Right lobe of liver (tissue), 6 donors: Measurements from ENCODE around the gene OR51E1. TPM values are rescaled to one million over a fixed set of nuclear protein-coding genes. Genes with fewer than 3 reads are reported as not detected.

Experiments
- ATAC-seq, 4 donors: fragments of 200-7000 bp; cut with Tn5 transposase; one replicate each; pipeline ENCODE4 v1.9.1; 2020; ENCODE audit warnings: mild to moderate bottlenecking in 4 of 4, moderate library complexity in 4 of 4
- DNase-seq, 3 donors: peaks; one replicate each; pipeline ENCODE4 v3.0.0-alpha.2; 2020
- H3K27ac ChIP-seq, 3 donors: fragments of 200-600 bp; one replicate each; pipeline ENCODE4 v1.8.0; 2022
- H3K27me3 ChIP-seq, 2 donors: fragments of 200-600 bp; one replicate each; pipeline ENCODE4 v1.8.0; 2022
- H3K36me3 ChIP-seq, 4 donors: fragments of 200-600 bp; sonication (generic) in 1 of 4; one replicate each; pipeline versions ENCODE4 v1.5.1 to v1.8.0; 2017 to 2022; ENCODE audit warnings: control low read depth in 1 of 4
- H3K4me1 ChIP-seq, 4 donors: fragments of 200-600 bp; sonication (generic) in 1 of 4; one replicate each; pipeline versions ENCODE4 v1.5.1 to v1.8.0; 2017 to 2022; ENCODE audit warnings: control low read depth in 1 of 4
- H3K4me3 ChIP-seq, 3 donors: fragments of 200-600 bp; one replicate each; pipeline ENCODE4 v1.8.0; 2022
- H3K9me3 ChIP-seq, 4 donors: fragments of 200-600 bp; sonication (generic) in 1 of 4; one replicate each; pipeline versions ENCODE4 v1.5.1 to v1.8.0; 2017 to 2022; ENCODE audit warnings: control low read depth in 1 of 4
- POLR2A ChIP-seq: fragments of 450-650 bp; IDR thresholded peaks from one replicate; pipeline ENCODE4 v1.6.1; 2017; ENCODE audit warnings: antibody characterized with exemption, mild to moderate bottlenecking
- WGBS: methylation state at CpG from one replicate; pipeline ENCODE4 v1.1.6; 2018; ENCODE audit warnings: low coverage, low lambda C conversion rate; ENCODE audit not compliant: insufficient coverage; ENCODE audit errors: missing lambda C conversion rate; 5-methylcytosine and 5-hydroxymethylcytosine counted together
- intact Hi-C, 2 donors: fragments of 100-400 bp; cut with DNase I; formaldehyde crosslinking; loops; one replicate each; pipeline versions ENCODE4 v1.11.2 to v1.14.1; 2022
- total RNA-seq, 6 experiments: library from RNA; depleted of rRNA in 2 of 6; stranded (reverse); fragments of >200 nt in 2 of 6; fragmentation: NEBNext Ultra II Directional in 3 of 6; extraction: Animal tissue kit (Norgen Biotek cat#: 25700) in 3 of 6; gene quantifications; one replicate each; pipeline versions ENCODE4 v1.1.0 to v1.2.4, GENCODE V29; 2016 to 2023
- TF ChIP-seq, protein P1 (sequence below), 4 donors: fragments of 200-600 bp in 3 of 4; fragments of 450-650 bp in 1 of 4; IDR thresholded peaks; one replicate each; pipeline versions ENCODE4 v1.5.1 to v1.8.0; 2016 to 2022; ENCODE audit warnings: antibody characterized with exemption in 4 of 4, mild to moderate bottlenecking in 2 of 4
- donor health status: DM: no; HTN: yes; CAD: no.
- donor health status: DM: no; HTN: no; CAD: no.
- donor health status: DM: no; HTN: no; CAD: no.
- donor health status: DM: no; HTN: yes; CAD: no.
- donor health status: DM: no; HTN: yes; CAD: no.

The OR51E1 gene
- total RNA-seq, 6 experiments from 2014 or later, result not detected

DNA sequence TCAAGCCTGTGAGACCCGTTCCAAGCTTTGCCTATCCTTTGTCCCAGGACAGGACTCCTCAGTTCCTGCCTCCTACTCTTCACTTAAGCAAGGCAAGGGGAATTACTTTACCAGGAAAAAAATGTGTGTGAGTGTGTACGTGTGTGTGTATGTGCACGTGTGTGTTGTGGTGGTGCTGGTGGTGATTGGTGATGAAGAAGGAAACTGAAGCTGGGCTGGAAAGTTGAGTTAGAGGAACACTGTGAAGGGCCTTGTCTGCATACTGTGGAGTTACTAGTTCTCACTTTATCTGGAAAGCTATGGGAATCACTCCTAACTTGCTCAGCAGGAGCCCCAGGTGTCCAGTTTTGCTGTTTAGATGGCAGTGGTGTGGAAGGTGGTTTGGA, 6.1 kb upstream of the OR51E1 start:
- no peak overlapping the region for H3K27ac ChIP-seq
- ATAC-seq, result no peak
- no peak for TF ChIP-seq POLR2A
- TF ChIP-seq, protein P1, sequence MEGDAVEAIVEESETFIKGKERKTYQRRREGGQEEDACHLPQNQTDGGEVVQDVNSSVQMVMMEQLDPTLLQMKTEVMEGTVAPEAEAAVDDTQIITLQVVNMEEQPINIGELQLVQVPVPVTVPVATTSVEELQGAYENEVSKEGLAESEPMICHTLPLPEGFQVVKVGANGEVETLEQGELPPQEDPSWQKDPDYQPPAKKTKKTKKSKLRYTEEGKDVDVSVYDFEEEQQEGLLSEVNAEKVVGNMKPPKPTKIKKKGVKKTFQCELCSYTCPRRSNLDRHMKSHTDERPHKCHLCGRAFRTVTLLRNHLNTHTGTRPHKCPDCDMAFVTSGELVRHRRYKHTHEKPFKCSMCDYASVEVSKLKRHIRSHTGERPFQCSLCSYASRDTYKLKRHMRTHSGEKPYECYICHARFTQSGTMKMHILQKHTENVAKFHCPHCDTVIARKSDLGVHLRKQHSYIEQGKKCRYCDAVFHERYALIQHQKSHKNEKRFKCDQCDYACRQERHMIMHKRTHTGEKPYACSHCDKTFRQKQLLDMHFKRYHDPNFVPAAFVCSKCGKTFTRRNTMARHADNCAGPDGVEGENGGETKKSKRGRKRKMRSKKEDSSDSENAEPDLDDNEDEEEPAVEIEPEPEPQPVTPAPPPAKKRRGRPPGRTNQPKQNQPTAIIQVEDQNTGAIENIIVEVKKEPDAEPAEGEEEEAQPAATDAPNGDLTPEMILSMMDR (IDR thresholded peaks at IDR 0.05), result no peak
- intact Hi-C loops, result no loop called here
- H3K36me3 ChIP-seq, result no peaks in the 10 kb centered on the region
- 79% methylated on average over 3 of the region's 3 CpGs for WGBS
- peaks cover 0 to 5% (median 0%) of the 10 kb centered on the region in 4 donors for H3K4me1 ChIP-seq
- H3K4me3 ChIP-seq, result no peak overlapping the region
- H3K27me3 ChIP-seq, result no peaks in the 10 kb centered on the region
- H3K9me3 ChIP-seq, result no peaks in the 10 kb centered on the region
- no peak for DNase-seq

DNA sequence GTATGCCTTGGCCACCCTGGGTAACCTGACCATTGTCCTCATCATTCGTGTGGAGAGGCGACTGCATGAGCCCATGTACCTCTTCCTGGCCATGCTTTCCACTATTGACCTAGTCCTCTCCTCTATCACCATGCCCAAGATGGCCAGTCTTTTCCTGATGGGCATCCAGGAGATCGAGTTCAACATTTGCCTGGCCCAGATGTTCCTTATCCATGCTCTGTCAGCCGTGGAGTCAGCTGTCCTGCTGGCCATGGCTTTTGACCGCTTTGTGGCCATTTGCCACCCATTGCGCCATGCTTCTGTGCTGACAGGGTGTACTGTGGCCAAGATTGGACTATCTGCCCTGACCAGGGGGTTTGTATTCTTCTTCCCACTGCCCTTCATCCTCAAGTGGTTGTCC, 3.9 kb upstream of the OR51E1 start:
- 63% methylated on average over 5 of the region's 6 CpGs for WGBS
- TF ChIP-seq, protein P1 (IDR thresholded peaks at IDR 0.05), result no peak
- no peak for TF ChIP-seq POLR2A
- intact Hi-C loops, result loop anchor here in 1 of 2 donors (5.0 kb wide), 1 partner anchor 357 kb away; no protein-coding TSS in a partner anchor
- Histone ChIP-seq H3K4me3 (no peak overlapping the region), H3K9me3 (no peaks in the 10 kb centered on the region), H3K27me3 (no peaks in the 10 kb centered on the region), H3K4me1 (peaks cover 0 to 5% (median 0%) of the 10 kb centered on the region in 4 donors), H3K27ac (no peak overlapping the region), H3K36me3 (no peaks in the 10 kb centered on the region)
- no peak for DNase-seq
- no peak for ATAC-seq

DNA sequence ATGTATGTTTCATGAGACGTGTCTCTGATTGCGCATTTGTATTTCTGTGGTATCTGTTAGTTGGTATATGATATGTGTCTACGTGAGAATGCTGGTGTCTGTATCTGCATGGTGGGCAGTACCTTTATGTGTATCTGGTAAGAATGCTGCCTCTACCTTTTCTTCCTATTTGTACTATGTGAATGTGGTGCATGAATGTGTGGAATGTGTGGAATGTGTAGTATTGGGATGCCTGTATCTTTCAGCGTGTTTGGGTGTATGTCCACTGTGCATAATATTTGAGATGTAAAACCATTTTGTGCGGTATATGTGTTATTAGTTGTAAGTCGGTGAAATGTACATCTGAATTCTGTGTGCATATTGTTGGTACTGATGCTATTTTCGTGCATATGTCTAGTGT, 2.3 kb upstream of the OR51E1 start:
- intact Hi-C loops, result loop anchor here in 1 of 2 donors (5.0 kb wide), 1 partner anchor 356 kb away; no protein-coding TSS in a partner anchor
- ATAC-seq, result no peak
- Histone ChIP-seq H3K9me3 (no peaks in the 10 kb centered on the region), H3K36me3 (no peaks in the 10 kb centered on the region), H3K4me1 (peaks cover 0 to 5% (median 0%) of the 10 kb centered on the region in 4 donors), H3K27me3 (no peaks in the 10 kb centered on the region), H3K4me3 (no peak overlapping the region), H3K27ac (no peak overlapping the region)
- TF ChIP-seq, protein P1 (IDR thresholded peaks at IDR 0.05), result no peak
- TF ChIP-seq POLR2A, result no peak
- WGBS, result 61% methylated on average over 7 of the region's 7 CpGs
- no peak for DNase-seq

DNA sequence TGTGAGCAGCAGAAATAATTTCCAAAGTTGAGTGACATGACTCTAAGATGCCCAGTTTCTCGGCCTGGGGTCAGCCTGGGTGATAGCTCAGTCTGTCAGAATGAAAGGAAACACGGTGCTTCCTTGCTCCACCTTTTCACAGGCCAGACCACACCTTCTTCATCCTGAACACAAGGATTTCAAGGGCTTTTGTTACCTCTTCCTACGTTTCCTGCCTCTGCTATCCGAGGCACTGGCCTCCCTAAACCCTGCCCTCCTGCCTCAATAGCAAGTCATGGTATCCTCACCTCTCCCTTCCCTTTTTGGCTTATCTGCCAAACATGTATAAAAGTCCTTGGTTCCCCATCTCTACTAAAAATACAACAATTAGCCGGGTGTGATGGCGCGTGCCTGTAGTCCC, 1.7 kb upstream of the OR51E1 start:
- no peak for DNase-seq
- TF ChIP-seq POLR2A, result no peak
- TF ChIP-seq, protein P1 (IDR thresholded peaks at IDR 0.05), result no peak
- ATAC-seq, result no peak
- Histone ChIP-seq H3K27me3 (no peaks in the 10 kb centered on the region), H3K36me3 (no peaks in the 10 kb centered on the region), H3K27ac (no peak overlapping the region), H3K4me1 (peaks cover 0 to 2% (median 0%) of the 10 kb centered on the region in 4 donors), H3K4me3 (no peak overlapping the region), H3K9me3 (no peaks in the 10 kb centered on the region)
- WGBS, result 33% methylated on average over 5 of the region's 7 CpGs
- intact Hi-C loops, result loop anchor here in 1 of 2 donors (5.0 kb wide), 1 partner anchor 355 kb away; no protein-coding TSS in a partner anchor

- 20% methylated on average over 5 of the region's 5 CpGs for WGBS
- Histone ChIP-seq H3K27me3 (no peaks in the 10 kb centered on the region), H3K27ac (no peak overlapping the region), H3K9me3 (no peaks in the 10 kb centered on the region), H3K4me3 (no peak overlapping the region), H3K4me1 (no peaks in the 10 kb centered on the region), H3K36me3 (no peaks in the 10 kb centered on the region)
- TF ChIP-seq POLR2A, result no peak
- TF ChIP-seq, protein P1 (IDR thresholded peaks at IDR 0.05), result no peak
- DNase-seq (no peak), ATAC-seq (no peak)
- intact Hi-C loops, result loop anchor here in 1 of 2 donors (5.0 kb wide), 1 partner anchor 354 kb away; no protein-coding TSS in a partner anchor
These were observed 706 bp upstream of the OR51E1 start for GRCh38 chr11:4643076-4643475.
